ENCODE measurements around the gene MANF. TPM values are rescaled to one million over a fixed set of nuclear protein-coding genes. Genes with fewer than 3 reads are reported as not detected.

The MANF gene
- total RNA-seq, 1 donor from 2014 or later = 231 TPM

DNA sequence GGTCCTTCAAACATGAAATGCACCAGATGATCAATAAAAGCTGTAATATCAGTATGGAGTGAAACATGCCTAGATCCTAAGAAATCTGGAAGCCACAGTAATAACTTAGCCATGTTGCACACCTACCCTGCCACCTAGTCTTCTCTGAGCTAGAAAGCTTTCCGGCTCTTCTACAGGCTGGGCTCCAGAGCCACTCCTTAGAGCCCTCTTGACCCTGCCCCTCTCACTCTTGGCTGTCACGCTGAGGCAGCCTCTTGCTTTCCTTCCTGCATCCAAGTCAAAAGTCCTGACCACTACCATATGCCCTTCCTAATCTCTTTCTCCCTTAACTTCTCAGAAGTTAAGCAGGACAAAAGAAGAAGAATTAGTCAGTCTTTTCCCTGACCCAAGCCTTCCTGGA, 23.7 kb downstream of the MANF start:
- intact Hi-C loops (cut with micrococcal nuclease) = no loop called here

- intact Hi-C loops (cut with micrococcal nuclease) = no loop called here
These were observed 37.1 kb downstream of the MANF start for GRCh38 chr3:51422211-51422610.

DNA sequence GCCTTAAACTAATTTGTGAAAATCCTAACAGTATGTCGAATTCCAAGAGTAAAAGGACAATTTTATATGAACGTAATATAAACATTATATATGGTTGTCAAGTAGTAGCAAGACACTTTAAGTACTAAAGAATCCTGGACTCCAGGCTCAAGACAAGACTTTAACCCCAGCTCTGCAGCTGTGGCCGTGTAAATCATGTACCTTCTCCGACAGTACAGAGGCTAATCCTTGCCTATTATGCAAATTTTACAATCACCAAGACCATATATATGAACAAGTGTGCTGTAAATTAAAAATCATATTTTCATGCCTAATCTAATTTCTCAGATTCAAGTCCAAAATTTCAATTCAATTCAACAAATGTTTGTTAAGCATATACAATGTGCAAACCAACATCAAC, 41.8 kb downstream of the MANF start:
- intact Hi-C loops (cut with micrococcal nuclease) = no loop called here

GRCh38 chr3:51429138-51429537, 44.0 kb downstream of the MANF start:
- intact Hi-C loops (cut with micrococcal nuclease) = no loop called here

DNA sequence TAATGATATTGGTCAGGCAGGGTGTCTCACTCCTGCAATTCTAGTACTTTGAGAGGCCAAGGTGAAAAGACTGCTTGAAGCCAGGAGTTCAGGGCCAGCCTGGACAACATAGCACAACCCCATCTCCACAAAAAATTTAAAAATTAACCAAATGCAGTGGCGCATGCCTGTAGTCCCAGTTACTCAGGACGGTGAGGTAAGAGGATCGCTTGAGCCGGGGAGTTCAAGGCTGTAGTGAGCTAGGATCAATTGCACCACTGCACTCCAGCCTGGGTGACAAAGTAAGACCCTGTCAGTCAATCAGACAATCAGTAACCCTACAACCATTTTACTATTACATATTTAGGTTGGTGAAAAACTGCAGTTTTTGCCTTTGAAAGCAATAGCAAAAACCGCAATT, 49.0 kb downstream of the MANF start:
- intact Hi-C loops (cut with micrococcal nuclease) = loop anchor here (1.0 kb wide), 2 partner anchors 43 to 818 kb away; partner anchors contain the start of gene RBM15B

- intact Hi-C loops (cut with micrococcal nuclease) = loop anchor here (1.0 kb wide), 2 partner anchors 44 to 819 kb away; partner anchors contain the start of gene RBM15B
These were observed 49.7 kb downstream of the MANF start for GRCh38 chr3:51434746-51435327.

GRCh38 chr3:51436998-51437639, 52.0 kb downstream of the MANF start:
- intact Hi-C loops (cut with micrococcal nuclease) = no loop called here

Other genes starting within 250 kb of the MANF start
- 31.2 and 31.4 TPM in 2 replicates for gene RBM15B, start 6.0 kb downstream of the MANF start, total RNA-seq
- 38.5 and 39.2 TPM in 2 replicates for gene DCAF1, start 114.7 kb downstream of the MANF start, total RNA-seq
- gene RAD54L2, start 153.4 kb downstream of the MANF start, total RNA-seq = 38.9 and 41.3 TPM in 2 replicates